Activated CD4-positive, alpha-beta T cell treated with anti-CD3 and anti-CD28 coated beads, Interleukin-2, amount 10 ng/mL, durations not matched to agents 7 days and 5 days (primary cell): ENCODE results near the gene MAPK10. TPM values are rescaled to one million over a fixed set of nuclear protein-coding genes. Genes with fewer than 3 reads are reported as not detected.

ENCODE experiments used
- CTCF ChIA-PET: fragments of 350-600 bp; sonication (Branson Sonifier 250); formaldehyde crosslinking; loops from one replicate; lab custom pipeline; 2021; ENCODE audit warnings: antibody characterized with exemption; lab: Charles Lee
- POLR2A ChIA-PET: fragments of 350-600 bp; sonication (Branson Sonifier 250); formaldehyde crosslinking; loops from one replicate; lab custom pipeline; 2021; ENCODE audit warnings: antibody characterized with exemption; lab: Charles Lee
- DNase-seq: peaks from one replicate; pipeline ENCODE4 v3.0.0-alpha.2; 2020
- H3K27ac Mint-ChIP-seq: one replicate; pipeline ENCODE4 v1.8.0; 2021; ENCODE audit warnings: mild to moderate bottlenecking, moderate library complexity, mixed read lengths
- H3K27me3 Mint-ChIP-seq: one replicate; pipeline ENCODE4 v1.8.0; 2021; ENCODE audit warnings: mixed read lengths
- H3K36me3 Mint-ChIP-seq: one replicate; pipeline ENCODE4 v1.8.0; 2021; ENCODE audit warnings: low read depth, mixed read lengths
- H3K4me1 Mint-ChIP-seq: one replicate; pipeline ENCODE4 v1.8.0; 2021; ENCODE audit warnings: mixed read lengths
- H3K4me3 Mint-ChIP-seq: one replicate; pipeline ENCODE4 v1.8.0; 2021; ENCODE audit warnings: mild to moderate bottlenecking, moderate library complexity, mixed read lengths
- H3K9me3 Mint-ChIP-seq: one replicate; pipeline ENCODE4 v1.8.0; 2021; ENCODE audit warnings: mixed read lengths
- total RNA-seq, 2 experiments: library from RNA; stranded (reverse); gene quantifications; one replicate each; pipeline ENCODE4 v1.2.3, GENCODE V29; 2021

The MAPK10 gene
- total RNA-seq, 2 experiments from 2014 or later, result not detected

DNA sequence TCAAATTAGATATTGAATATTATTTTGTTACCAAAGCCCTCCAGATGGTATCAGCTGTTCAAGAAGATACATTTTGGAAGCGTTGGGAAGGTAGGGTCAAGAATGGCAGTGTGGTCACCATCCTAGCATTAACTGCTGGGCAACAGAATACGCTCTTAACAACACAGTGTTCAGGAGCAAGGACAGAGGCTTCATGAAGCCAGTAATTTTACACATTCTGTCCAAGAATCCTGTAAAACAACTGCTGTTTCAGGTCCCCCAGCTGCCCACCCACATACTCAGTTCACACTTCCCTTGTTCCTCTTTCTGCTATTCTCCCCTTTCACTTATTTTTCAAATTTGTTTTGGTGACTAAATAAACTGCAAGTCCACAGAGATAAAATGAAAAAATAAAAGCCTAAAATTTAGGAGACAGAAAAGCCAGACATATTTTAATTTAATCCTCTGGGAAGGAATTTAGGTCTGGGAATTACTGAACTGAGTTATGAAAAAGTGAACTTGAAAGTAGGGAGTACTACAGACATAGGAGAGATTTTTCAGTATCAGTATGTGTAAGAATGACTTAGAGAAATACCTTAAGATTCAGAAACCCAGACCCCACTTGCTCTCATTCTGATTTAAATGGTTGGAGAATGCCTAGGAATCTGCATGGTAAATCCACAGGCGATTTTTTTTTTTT, 406.7 kb downstream of the MAPK10 start:
- Mint-ChIP-seq H3K36me3 (no peaks in the 10 kb centered on the region), H3K9me3 (no peaks in the 10 kb centered on the region), H3K4me3 (no peak overlapping the region), H3K27ac (no peak overlapping the region), H3K27me3 (no peaks in the 10 kb centered on the region), H3K4me1 (no peaks in the 10 kb centered on the region)
- POLR2A ChIA-PET, result no interaction called here
- CTCF ChIA-PET, result no interaction called here
- no peak for DNase-seq

DNA sequence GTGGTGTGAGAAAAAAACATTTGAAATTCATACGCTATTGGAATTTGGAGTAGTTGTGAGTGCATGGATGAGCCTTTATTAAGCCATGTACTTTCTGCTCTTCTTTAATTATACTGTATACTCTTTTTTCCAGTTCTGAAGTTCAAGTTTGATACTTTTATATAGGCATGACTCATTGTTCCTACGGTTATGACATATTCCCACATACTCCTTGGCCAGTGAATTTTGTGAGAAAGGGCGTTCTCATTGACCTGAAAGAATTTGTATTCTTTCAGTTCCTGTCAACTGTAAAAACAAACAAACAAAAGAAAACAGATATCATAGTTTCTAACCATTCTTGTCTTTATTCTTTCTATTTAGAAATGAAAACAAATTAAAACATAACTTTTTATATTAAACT, 407.3 kb downstream of the MAPK10 start:
- Mint-ChIP-seq H3K9me3 (no peaks in the 10 kb centered on the region), H3K27ac (no peak overlapping the region), H3K4me3 (no peak overlapping the region), H3K36me3 (no peaks in the 10 kb centered on the region), H3K4me1 (no peaks in the 10 kb centered on the region), H3K27me3 (no peaks in the 10 kb centered on the region)
- no peak for DNase-seq
- POLR2A ChIA-PET, result no interaction called here
- CTCF ChIA-PET, result no interaction called here

DNA sequence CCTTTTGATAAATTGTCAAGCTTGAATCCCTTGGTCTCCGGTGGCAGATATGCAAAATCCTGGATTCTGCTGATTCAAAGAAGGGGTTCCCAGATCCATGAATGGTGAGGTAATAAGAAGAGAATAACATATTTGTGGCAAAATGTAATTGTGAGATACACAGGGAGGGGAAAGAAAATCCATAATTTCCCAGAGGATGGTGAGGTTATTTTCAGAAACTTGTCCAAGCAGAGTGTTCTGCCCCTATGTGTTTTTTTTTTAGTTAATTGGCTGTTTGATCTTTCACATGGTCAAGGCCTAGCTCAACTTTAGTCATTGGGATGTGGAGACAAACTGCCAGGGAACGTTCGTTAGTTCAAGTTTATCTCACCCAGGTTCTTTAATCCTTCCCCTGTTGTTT, 408.8 kb downstream of the MAPK10 start:
- Mint-ChIP-seq H3K4me1 (no peaks in the 10 kb centered on the region), H3K9me3 (no peaks in the 10 kb centered on the region), H3K27me3 (no peaks in the 10 kb centered on the region), H3K4me3 (no peak overlapping the region), H3K36me3 (no peaks in the 10 kb centered on the region), H3K27ac (no peak overlapping the region)
- ChIA-PET CTCF (no interaction called here), POLR2A (no interaction called here)
- DNase-seq, result no peak

DNA sequence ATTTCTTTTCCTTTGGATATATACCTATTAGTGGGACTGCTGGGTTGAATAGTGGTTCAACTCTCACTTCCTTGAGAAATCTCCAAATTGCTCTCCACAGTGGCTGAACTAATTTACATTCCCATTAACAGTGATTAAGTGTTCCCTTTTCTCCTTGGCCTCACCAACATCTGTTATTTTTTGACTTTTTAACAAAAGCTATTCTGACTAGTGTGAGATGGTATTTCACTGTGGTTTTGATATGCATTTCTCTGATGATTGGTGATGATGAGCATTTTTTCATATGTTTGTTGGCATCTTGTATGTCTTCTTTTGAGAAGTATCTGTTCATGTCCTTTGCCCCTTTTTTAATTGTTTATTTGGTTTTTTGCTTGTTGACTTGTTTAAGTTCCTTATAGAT, 413.0 kb downstream of the MAPK10 start:
- no peak for DNase-seq
- Mint-ChIP-seq H3K36me3 (no peaks in the 10 kb centered on the region), H3K27ac (no peak overlapping the region), H3K4me3 (no peak overlapping the region), H3K27me3 (no peaks in the 10 kb centered on the region), H3K4me1 (no peaks in the 10 kb centered on the region), H3K9me3 (no peaks in the 10 kb centered on the region)
- CTCF ChIA-PET, result no interaction called here
- POLR2A ChIA-PET, result no interaction called here

DNA sequence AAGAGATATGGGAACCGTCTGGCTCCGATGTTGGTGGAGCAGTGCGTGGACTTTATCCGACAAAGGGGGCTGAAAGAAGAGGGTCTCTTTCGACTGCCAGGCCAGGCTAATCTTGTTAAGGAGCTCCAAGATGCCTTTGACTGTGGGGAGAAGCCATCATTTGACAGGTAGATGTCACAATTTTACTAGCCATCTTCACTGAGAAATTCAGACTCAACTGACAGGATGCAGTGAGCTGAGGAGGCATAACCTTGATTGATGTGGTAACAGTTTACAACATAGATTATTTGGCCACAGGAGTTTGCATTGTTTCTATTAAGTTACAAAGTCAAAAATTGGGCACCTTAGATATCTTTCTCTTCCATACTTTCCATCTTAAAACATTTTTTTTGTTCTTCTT, 417.7 kb downstream of the MAPK10 start:
- H3K36me3 Mint-ChIP-seq, result no peaks in the 10 kb centered on the region
- H3K4me3 Mint-ChIP-seq, result no peak overlapping the region
- H3K27me3 Mint-ChIP-seq, result no peaks in the 10 kb centered on the region
- ChIA-PET CTCF (no interaction called here), POLR2A (no interaction called here)
- no peaks in the 10 kb centered on the region for H3K4me1 Mint-ChIP-seq
- no peak for DNase-seq
- H3K9me3 Mint-ChIP-seq, result no peaks in the 10 kb centered on the region
- no peak overlapping the region for H3K27ac Mint-ChIP-seq

DNA sequence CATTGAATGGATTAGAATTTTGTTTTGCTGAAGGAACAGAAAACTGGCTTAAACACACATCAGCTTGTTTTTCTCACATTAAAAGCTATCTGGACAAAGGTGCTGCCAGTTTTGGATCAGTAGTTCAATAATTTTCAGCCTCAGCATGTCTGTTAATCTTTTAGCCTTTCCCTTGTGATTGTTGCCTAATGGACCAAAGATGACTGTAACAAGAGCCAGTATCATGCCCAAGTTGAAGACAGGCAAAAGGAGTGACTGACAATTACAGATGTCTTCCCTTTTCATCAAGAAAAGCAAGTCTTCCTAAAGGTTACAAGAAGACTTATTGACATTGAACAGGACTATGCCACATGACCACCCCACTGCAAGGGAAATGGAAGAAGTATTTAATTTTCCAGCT, 419.7 kb downstream of the MAPK10 start:
- POLR2A ChIA-PET, result no interaction called here
- H3K27me3 Mint-ChIP-seq, result no peaks in the 10 kb centered on the region
- no peaks in the 10 kb centered on the region for H3K36me3 Mint-ChIP-seq
- H3K27ac Mint-ChIP-seq, result no peak overlapping the region
- H3K4me3 Mint-ChIP-seq, result no peak overlapping the region
- no peaks in the 10 kb centered on the region for H3K9me3 Mint-ChIP-seq
- no peak for DNase-seq
- no peaks in the 10 kb centered on the region for H3K4me1 Mint-ChIP-seq
- CTCF ChIA-PET, result no interaction called here

Other genes with a start within 250 kb of the MAPK10 start
- gene PTPN13, start 234.3 kb upstream of the MAPK10 start, total RNA-seq, result 1 to 10 TPM; 2.0 to 2.6 TPM